HG02870 (cell line): ENCODE data around the gene POTEF.
"Not testable (repeated sequence)": the region's sequence is repeated elsewhere in the genome, so short reads cannot be mapped to it uniquely, and the experiment has no call there.

Experiments
- ATAC-seq: cut with Tn5 transposase; IDR thresholded peaks from one replicate; pipeline ENCODE4 v1.9.1; 2021; ENCODE audit warnings: mild to moderate bottlenecking, moderate library complexity; ENCODE audit not compliant: unreplicated experiment

The POTEF gene

DNA sequence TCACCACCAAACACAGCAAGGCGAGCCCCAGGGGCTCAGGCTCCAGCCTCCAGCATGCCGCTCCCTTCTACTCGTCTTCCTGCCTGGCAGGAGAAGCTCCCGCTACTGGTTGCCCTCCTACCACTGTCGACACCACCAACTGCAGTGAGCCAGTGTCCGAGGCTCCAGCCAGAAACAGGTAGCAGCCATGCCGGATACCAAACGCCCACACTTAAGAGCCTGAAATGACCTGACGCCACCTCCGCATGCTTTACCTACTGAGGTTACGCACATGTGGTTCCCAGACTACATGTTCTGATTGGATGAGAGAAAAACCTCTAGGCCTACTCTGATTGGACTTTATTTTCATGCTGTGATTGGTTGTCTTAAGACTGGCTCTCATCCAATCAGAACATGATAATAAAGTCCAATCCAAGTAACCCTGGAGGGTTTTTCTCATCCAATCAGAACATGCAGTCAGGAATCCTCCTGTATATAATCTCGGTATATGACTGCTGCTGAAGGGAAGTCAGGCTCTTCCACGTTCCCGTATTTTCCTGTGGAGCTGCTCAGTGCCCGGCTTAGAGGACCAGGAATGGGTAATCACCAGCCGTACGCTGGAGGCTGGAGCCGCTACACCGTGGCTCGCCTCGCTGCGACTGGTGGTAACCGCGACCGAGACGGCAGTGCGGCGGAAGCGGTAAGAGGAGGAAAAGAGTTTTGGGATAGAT, at the start of gene POTEF:
TSS of gene POTEF (minus strand) at position 103 of the 710 bp plus-strand sequence. CDS start 8,707 bp downstream, outside the sequence.
- ATAC-seq = not testable (repeated sequence)

DNA sequence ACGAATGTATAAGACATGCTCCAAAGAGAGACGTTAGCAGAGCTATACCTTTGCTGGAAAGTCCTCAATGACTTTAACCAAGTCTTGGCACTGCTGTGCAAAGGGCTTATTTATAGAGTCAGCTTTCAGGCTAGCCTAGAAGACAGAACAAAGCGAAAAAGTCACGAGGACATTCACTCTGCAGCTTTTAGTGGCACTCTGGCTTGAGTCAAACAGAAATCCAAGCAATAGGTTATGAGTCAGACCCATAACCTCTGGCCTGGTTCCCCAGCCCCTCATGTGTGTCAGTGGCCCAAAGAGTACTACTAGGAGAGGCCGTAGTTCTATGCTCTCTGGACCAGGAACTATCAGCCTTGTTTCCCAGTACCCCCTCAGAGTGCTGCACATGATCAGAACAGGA, 45.8 kb upstream of the POTEF start:
- peak; percentile 87 for ATAC-seq

GRCh38 chr2:130169896-130170295, 40.9 kb upstream of the POTEF start:
- no peak for ATAC-seq

GRCh38 chr2:130169163-130169562, 40.1 kb upstream of the POTEF start:
- ATAC-seq = not testable (repeated sequence)

DNA sequence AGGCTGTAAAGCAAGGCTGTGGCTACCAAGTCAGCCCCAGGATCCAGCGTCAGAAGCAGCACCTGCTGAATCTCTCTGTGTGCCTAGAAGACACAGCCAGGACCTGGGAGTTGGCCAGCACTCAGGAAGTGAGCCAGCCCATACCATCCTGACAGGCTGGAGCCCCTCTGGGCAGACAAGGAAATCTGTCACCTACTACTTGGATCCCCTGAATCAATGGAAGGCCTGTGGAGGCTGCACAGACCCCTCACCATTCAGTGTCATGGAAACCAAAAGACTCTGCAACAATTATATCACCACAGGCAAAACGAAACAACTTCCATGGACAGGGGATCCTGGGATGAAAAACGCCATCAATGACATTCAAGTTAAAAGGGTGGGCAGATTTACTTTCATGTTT, 37.6 kb upstream of the POTEF start:
- ATAC-seq = not testable (repeated sequence)

GRCh38 chr2:130165293-130166016, 36.4 kb upstream of the POTEF start:
- ATAC-seq = no peak

DNA sequence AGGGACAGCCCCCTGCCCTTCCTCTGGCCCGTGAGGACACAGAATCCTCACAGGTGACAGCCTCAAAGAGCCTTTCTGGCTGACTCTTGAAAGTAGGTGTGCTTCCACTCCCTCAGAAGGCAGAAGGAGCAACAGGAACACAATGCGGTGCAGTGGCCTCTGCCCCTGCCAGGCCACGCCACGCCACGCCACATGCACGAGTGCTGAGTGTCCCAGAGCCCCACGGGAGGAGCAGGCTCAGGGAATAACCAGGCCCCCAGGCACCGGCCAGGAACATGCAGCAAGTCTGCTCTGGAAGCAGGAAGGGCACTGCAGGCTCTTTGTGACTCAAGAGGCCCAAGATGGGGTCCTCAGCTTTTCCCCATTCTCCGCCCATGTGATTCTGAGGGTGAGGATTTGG, 33.9 kb upstream of the POTEF start:
- ATAC-seq = no peak

GRCh38 chr2:130162486-130162885, 33.5 kb upstream of the POTEF start:
- not testable (repeated sequence) for ATAC-seq

- not testable (repeated sequence) for ATAC-seq
Measured at GRCh38 chr2:130160838-130161705, 32.0 kb upstream of the POTEF start.

DNA sequence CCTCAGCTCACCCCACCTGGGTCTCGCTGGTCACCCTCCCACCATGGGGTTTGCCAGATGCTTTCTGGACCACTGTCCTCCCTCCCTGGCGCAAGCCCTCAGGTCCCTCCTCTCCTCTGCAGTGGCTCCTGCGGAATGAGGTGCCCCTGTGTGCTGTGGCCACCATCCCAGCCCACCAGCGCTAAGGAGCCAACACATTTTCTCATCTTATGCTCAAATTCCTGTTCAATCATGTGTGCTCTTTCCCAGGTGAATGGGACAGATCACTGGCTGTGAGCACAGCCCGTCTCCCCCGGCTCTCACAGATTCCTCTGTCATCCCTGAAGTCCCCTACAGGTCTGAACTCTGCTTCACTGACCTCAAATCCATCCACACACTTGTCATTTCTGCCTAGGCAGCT, 31.1 kb upstream of the POTEF start:
- ATAC-seq = no peak

DNA sequence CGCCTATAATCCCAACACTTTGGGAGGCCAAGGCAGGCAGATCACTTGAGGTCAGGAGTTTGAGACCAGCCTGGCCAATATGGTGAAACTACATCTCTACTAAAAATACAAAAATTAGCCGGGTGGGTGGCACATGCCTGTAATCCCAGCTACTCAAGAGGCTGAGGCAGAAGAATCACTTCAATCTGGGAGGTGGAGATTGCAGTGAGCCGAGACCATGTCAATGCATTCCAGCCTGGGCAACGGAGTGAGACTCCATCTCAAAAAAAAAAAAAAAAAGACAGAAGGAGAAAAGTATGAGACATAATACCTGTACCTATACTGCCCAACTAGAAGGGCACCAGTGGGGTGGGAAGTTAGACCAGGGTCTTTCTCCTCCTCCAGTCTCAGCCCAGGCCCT, 30.4 kb upstream of the POTEF start:
- ATAC-seq = not testable (repeated sequence)

DNA sequence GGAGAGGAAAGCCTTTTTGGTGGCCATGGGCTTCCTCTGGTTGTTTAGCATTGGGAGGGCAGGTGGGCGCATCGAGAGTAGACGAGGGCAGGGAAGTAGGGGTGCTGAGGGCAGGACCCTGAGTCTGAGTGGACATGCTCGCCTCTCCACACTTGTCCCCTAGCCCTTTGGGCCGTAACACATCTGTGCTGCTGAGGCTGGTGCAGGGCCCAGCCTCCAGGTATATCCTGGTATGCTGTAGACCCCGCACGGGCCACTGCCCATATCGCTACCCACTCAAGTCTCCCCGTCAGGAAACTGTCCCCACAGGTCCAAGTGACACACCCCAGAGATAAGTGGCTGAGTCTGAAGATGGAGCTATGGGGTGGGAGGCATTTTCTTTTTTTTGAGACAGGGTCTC, 29.6 kb upstream of the POTEF start:
- ATAC-seq = no peak

DNA sequence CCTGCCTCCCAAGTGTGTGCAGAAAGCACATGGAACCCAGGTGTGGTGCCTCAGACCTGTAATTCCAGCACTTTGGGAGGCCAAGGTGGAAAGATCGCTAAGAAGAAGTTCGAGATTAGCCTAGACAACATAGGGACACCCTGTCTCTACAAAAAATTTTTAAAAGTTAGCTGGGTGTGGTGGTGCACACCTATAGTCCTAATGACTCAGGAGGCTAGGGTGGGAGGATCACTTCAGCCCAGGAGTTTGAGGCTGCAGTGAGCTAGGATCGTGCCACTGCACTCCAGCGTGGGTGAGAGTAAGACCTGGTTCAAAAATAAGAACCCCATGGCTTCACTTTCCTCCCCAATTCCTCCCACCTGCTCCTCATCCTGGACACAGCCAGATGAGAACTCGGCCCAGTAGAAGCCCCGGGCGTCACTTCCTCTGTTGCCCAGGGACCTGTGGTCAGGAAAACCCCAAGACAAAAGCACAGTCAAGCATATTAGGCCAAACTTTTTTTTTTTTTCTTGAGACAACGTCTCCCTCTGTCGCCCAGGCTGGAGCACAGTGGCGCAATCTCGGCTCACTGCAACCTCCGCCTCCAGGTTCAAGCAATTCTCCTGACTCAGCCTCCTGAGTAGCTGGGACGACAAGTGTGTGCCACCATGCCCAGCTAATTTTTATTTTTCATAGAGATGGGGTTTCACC, 28.9 kb upstream of the POTEF start:
- peak; percentile 91 for ATAC-seq

DNA sequence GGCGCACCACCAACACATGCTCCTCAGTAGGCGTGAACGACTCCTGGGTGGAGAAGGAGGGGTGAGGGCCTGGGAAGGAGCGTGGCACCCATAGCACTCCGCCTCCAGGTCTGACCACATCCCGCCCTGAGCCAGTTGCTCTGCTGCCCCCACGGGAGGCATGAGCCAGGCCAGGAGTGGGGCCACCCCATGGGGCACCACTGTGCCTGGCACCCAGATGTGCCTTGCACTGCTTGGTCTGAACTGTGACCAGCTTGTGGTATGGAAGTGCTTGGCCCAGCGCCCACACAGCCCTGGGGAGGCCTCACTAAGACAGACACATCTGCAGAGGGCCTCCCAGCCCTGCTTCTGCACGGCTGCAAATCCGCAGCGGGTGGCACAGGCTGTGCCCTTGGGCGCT, 28.3 kb upstream of the POTEF start:
- peak; percentile 10 for ATAC-seq

GRCh38 chr2:130156624-130157004, 27.6 kb upstream of the POTEF start:
- no peak for ATAC-seq

DNA sequence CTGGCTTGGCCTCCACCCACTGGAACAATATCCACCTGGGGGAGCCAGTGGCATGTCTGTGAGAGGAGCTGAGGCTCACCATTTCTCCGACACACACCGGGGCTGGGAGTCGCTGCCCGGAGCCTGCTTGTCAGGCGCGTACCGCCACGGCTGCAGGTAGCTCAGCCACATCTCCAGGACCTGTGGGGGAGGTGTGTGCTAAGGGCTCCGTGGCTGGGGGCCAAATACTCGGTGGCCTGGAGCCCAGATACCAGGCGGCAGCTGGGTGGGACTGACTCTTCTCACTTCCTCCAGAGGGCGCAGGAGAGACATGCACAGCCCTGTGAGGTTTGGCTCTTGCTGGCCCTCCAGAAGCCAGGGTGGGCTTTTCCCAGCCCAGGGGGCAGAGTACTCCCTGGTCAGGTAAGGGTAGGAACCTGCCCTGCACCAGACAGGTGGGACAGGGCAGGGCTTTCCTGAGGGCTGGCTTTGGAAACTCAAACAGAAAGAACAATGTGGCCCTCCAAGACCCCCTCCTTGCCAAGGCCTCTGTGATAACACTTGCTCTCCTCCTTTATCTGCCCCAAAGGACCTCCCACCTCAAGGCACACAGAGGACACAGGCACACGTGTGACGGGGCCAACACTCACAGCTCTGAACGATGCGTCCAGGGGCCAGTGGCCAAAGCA, 27.1 kb upstream of the POTEF start:
- not testable (repeated sequence) for ATAC-seq

DNA sequence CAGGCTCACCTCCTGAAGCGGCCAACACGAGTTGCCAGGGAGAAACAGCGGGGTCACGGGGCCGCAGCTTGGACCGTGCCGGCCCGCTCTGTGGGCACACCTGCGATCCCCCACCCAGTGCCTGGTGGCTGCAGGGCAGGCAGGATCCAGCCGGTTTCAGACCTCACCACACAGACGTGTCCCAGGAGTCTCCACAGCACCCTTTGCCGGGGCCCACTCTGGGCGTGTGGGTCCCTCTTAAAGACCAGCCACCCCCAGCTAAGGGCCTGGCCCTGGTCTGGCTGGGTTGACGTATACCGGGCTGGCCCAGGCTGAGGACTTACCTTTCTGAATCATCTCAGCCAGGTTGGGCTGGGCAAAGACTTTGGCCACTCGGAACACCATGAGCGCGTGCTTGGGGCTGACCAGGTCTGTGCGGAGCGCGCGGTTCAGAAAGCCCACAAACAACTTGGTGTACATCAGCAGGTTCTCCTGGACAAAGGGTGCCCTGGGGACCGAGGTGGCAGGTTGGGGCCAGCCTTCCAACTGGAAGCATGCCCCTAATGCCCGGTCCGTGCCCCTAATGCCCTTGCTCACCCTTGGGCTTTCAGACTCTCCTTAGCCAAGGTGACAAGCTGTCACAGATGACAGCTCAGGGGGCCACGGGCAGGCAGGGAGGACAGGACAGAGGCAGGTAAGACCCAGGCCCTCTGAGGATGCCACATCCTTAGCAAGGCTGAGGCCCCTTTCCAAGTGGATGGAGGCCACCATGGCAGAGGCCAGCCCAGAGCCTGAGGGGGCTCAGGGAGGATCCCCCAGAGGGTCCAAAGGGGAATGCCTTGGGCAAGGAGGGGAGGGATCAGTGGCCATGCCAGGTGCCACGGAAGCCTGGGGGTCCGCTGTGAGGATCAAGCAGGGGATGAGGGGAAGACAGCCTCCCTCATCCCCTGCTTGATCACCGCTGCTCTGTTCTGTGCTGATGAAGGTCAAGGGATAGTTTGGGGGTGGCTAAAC, 26.0 kb upstream of the POTEF start:
- no peak for ATAC-seq

DNA sequence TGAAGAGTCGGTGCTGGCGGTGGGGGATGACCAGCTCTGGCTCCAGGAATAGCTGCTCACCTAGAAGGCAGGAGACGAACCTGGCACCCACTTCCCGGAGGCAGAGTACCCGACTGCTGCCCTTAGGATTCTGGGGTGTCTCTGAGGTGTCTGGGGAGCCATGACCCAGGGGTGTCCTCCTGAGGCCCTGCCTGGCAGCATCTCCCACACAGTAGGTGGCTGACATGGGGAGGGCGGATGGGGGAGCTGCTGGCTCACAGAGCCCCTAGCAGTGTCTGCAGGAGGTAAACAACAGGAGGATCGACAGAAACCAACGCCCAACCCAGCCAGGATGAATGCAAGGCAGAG, 25.4 kb upstream of the POTEF start:
- ATAC-seq = not testable (repeated sequence)

DNA sequence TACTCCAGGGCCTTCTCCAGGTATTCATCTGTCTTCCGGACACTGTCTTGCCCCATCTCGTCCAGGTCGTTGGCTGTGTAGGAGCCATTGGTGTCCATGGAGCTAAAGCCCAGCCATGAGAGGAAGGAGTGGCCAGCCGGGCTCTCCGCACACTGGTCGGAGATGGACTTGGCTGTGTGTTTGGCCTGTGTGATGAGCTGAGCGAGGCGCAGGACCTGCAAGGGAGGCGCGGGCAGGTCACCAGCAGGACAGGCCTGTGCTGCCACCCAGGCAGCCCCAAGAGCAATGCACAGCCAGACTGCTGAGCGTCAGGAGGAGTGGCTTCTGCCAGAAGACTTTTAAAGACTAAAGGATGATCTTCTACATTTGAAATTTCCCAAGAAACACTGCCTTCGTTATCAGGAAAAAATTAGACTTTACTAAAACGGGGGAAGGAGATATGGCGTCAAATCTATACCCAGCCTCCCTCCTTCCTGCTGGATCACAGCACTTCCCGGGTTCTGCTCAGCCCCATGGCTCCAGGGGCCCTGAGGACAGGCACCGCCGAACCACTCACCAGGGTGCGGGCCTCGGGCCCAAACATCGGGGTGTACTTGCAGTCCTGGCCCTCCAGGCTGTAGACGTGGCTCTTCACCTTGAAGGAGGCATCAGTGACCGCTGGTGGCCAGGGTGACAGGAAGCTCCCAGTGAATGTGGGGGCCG, 24.9 kb upstream of the POTEF start:
- not testable (repeated sequence) for ATAC-seq
